Ishikawa (cell line): Measurements from ENCODE around the gene MOB3B.

Experiments
- CEBPB ChIP-seq: IDR thresholded peaks from 2 replicates; pipeline ENCODE4 v1.6.1; 2012
- CREB1 ChIP-seq: IDR thresholded peaks from 2 replicates; pipeline ENCODE4 v1.6.1; 2012; ENCODE audit warnings: low read depth
- EGR1 ChIP-seq: IDR thresholded peaks from 2 replicates; pipeline ENCODE4 v1.6.1; 2012
- EP300 ChIP-seq: IDR thresholded peaks from 2 replicates; pipeline ENCODE4 v1.6.1; 2012; ENCODE audit warnings: borderline replicate concordance
- FOXM1 ChIP-seq: IDR thresholded peaks from 2 replicates; pipeline ENCODE4 v1.6.1; 2012; ENCODE audit warnings: low read depth, borderline replicate concordance
- NFIC ChIP-seq: IDR thresholded peaks from 2 replicates; pipeline ENCODE4 v1.6.1; 2012
- RAD21 ChIP-seq: IDR thresholded peaks from 2 replicates; pipeline ENCODE4 v1.6.1; 2012; ENCODE audit warnings: low read depth
- REST ChIP-seq: IDR thresholded peaks from 2 replicates; pipeline ENCODE4 v1.6.1; 2012; ENCODE audit warnings: low read depth, mild to moderate bottlenecking
- TAF1 ChIP-seq: IDR thresholded peaks from 2 replicates; pipeline ENCODE4 v1.6.1; 2012; ENCODE audit warnings: low read depth, mild to moderate bottlenecking
- TCF12 ChIP-seq: IDR thresholded peaks from 2 replicates; pipeline ENCODE4 v1.6.1; 2012; ENCODE audit warnings: low read depth
- TEAD4 ChIP-seq: IDR thresholded peaks from 2 replicates; pipeline ENCODE4 v1.6.1; 2012
- YY1 ChIP-seq: IDR thresholded peaks from 2 replicates; pipeline ENCODE4 v1.6.1; 2012; ENCODE audit warnings: low read depth
- ZBTB7A ChIP-seq: IDR thresholded peaks from 2 replicates; pipeline ENCODE4 v1.6.1; 2012; ENCODE audit warnings: low read depth
- TF ChIP-seq, protein P1 (sequence below): IDR thresholded peaks from 2 replicates; pipeline ENCODE4 v1.6.1; 2012
- TF ChIP-seq, protein P2 (sequence below): IDR thresholded peaks from 2 replicates; pipeline ENCODE4 v1.6.1; 2012

MOB3B gene

DNA sequence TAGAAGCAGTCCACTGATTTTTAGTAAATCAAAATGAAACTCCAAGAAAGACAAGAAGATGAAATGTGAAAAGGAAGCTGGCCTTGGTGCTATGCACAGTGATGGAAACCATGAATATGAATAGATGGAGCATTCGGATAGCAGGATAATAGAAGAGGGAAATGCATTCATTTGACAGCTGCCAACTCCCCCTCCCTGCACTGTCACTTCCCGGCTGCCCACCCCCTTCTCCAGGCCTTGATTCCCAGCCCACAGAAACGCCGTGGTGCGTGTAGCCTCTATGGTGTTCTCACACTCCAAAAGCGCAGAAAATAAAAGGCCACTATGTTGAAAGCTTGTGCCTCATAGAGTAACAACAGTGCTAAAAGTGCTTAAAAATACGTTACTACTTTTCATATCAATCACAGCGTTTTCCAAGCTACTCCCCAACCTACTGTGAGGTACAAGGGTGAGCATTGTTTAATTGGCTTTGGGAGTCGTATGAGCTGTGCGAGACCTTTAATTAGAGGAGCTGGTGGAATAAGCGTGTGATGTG, 31.7 kb downstream of the MOB3B start:
- TF ChIP-seq, protein P1, sequence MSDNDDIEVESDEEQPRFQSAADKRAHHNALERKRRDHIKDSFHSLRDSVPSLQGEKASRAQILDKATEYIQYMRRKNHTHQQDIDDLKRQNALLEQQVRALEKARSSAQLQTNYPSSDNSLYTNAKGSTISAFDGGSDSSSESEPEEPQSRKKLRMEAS, result no peak
- TF ChIP-seq RAD21 (no peak), TCF12 (no peak)

- TF ChIP-seq YY1 (no peak), TEAD4 (0 out of 2 replicates have a peak, but pooled peaks have one; percentile 28), REST (no peak), ZBTB7A (no peak), RAD21 (no peak), TCF12 (no peak)
- TF ChIP-seq, protein P2, sequence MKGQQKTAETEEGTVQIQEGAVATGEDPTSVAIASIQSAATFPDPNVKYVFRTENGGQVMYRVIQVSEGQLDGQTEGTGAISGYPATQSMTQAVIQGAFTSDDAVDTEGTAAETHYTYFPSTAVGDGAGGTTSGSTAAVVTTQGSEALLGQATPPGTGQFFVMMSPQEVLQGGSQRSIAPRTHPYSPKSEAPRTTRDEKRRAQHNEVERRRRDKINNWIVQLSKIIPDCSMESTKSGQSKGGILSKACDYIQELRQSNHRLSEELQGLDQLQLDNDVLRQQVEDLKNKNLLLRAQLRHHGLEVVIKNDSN, result no peak
Observed at GRCh38 chr9:27496135-27496504, 33.5 kb downstream of the MOB3B start.

- TF ChIP-seq TAF1, result no peak
- TF ChIP-seq CREB1, result no peak
- no peak for TF ChIP-seq EGR1
- TF ChIP-seq, protein P2, result no peak
- TF ChIP-seq TEAD4, result no peak
- TF ChIP-seq REST, result no peak
- no peak for TF ChIP-seq YY1
- TF ChIP-seq TCF12, result no peak
- no peak for TF ChIP-seq FOXM1
- TF ChIP-seq NFIC, result no peak
- TF ChIP-seq, protein P1, result no peak
- TF ChIP-seq ZBTB7A, result no peak
- TF ChIP-seq EP300, result no peak
- TF ChIP-seq RAD21, result no peak
- no peak for TF ChIP-seq CEBPB
Observed at GRCh38 chr9:27495480-27496134, 34.0 kb downstream of the MOB3B start.

GRCh38 chr9:27491154-27491553, 38.5 kb downstream of the MOB3B start:
- TF ChIP-seq EGR1 (no peak), EP300 (no peak), TAF1 (no peak), FOXM1 (no peak), CREB1 (no peak), RAD21 (no peak), NFIC (0 out of 2 replicates have a peak, but pooled peaks have one; percentile 11), TEAD4 (no peak), CEBPB (peak; percentile 11; the same call in 1 of the 2 replicates), YY1 (no peak)
- TF ChIP-seq, protein P2, result no peak

GRCh38 chr9:27489087-27489876, 40.3 kb downstream of the MOB3B start:
- TF ChIP-seq NFIC (no peak), EP300 (no peak), REST (no peak), FOXM1 (no peak), RAD21 (no peak), TEAD4 (no peak), EGR1 (no peak), YY1 (no peak), ZBTB7A (no peak), CEBPB (no peak)
- TF ChIP-seq, protein P2, result no peak
- TF ChIP-seq, protein P1, result no peak
